PC-9 (cell line): ENCODE data around the gene DNAJB6. TPM values are rescaled to one million over a fixed set of nuclear protein-coding genes. Genes with fewer than 3 reads are reported as not detected.

ENCODE experiments used
- BruUV-seq: library from RNA; stranded (reverse); fragments of 400-500 nt; replicated peaks from 2 replicates; lab custom pipeline; 2021; lab: Mats Ljungman, UMichigan
- CTCF ChIA-PET: fragments of 300-600 bp; sonication (Branson Sonifier 250); formaldehyde crosslinking; loops from one replicate; lab custom pipeline; 2022; ENCODE audit warnings: antibody characterized with exemption; lab: Charles Lee
- POLR2A ChIA-PET: fragments of 300-600 bp; sonication (Branson Sonifier 250); formaldehyde crosslinking; loops from one replicate; lab custom pipeline; 2022; ENCODE audit warnings: antibody characterized with exemption; ENCODE audit not compliant: unreplicated experiment; lab: Charles Lee
- DNase-seq, 2 experiments: peaks; one replicate each; pipeline versions ENCODE4 v3.0.0 to v3.0.0-alpha.2; 2015 to 2022; ENCODE audit warnings: mixed read lengths in 1 of 2
- H2AFZ ChIP-seq: fragments of 200-600 bp; sonication (generic); 2 replicates; pipeline ENCODE4 v1.8.1; 2017; ENCODE audit warnings: antibody characterized with exemption
- H3F3A ChIP-seq: fragments of 200-600 bp; sonication (generic); 2 replicates; pipeline ENCODE4 v1.8.1; 2017; ENCODE audit warnings: antibody characterized with exemption, mild to moderate bottlenecking, low read depth; ENCODE audit not compliant: insufficient read depth
- H3K27ac ChIP-seq: fragments of 200-600 bp; sonication (generic); 2 replicates; pipeline ENCODE4 v1.6.1; 2016; ENCODE audit warnings: mixed run types
- H3K27me3 ChIP-seq: fragments of 200-600 bp; sonication (generic); 2 replicates; pipeline ENCODE4 v1.6.1; 2016; ENCODE audit warnings: low read depth, mixed run types; ENCODE audit not compliant: insufficient read depth
- H3K36me3 ChIP-seq: fragments of 200-600 bp; sonication (generic); 2 replicates; pipeline ENCODE4 v1.6.1; 2016; ENCODE audit warnings: low read depth, mixed run types
- H3K4me1 ChIP-seq: fragments of 200-600 bp; sonication (generic); replicated peaks from 2 replicates; pipeline ENCODE4 v1.6.1; 2016; ENCODE audit warnings: mixed run types; ENCODE audit not compliant: insufficient read depth
- H3K4me2 ChIP-seq: fragments of 200-600 bp; sonication (generic); 2 replicates; pipeline ENCODE4 v1.6.1; 2017; ENCODE audit warnings: mixed run types
- H3K4me3 ChIP-seq: fragments of 200-600 bp; sonication (generic); 2 replicates; pipeline ENCODE4 v1.6.1; 2016; ENCODE audit warnings: mixed run types
- H3K79me2 ChIP-seq: fragments of 200-600 bp; sonication (generic); 2 replicates; pipeline ENCODE4 v1.6.1; 2017; ENCODE audit warnings: low read depth, mixed run types
- H3K9me2 ChIP-seq: fragments of 200-600 bp; sonication (generic); 2 replicates; pipeline ENCODE4 v1.8.1; 2017; ENCODE audit warnings: mild to moderate bottlenecking; ENCODE audit not compliant: insufficient read depth
- H3K9me3 ChIP-seq: fragments of 200-600 bp; sonication (generic); 2 replicates; pipeline ENCODE4 v1.8.1; 2016; ENCODE audit warnings: low read depth; ENCODE audit not compliant: insufficient read depth
- H4K20me1 ChIP-seq: fragments of 200-600 bp; sonication (generic); 2 replicates; pipeline ENCODE4 v1.8.1; 2017; ENCODE audit not compliant: insufficient read depth
- CTCF ChIP-seq: fragments of 200-600 bp; sonication (generic); conservative IDR thresholded peaks from 2 replicates; pipeline ENCODE4 v1.6.1; 2017; ENCODE audit warnings: mixed run types, antibody characterized with exemption, mild to moderate bottlenecking, moderate library complexity
- EZH2 ChIP-seq: fragments of 200-600 bp; sonication (generic); IDR thresholded peaks from 2 replicates; pipeline ENCODE4 v1.8.0; 2017; ENCODE audit warnings: antibody characterized with exemption, low read depth
- intact Hi-C: fragments of 100-400 bp; cut with micrococcal nuclease; formaldehyde crosslinking; loops from one replicate; pipeline ENCODE4 v1.10.0; 2022; ENCODE audit not compliant: unreplicated experiment
- total RNA-seq: library from RNA; stranded (reverse); gene quantifications from 2 replicates; pipeline ENCODE4 v1.2.3, GENCODE V29; 2021

The DNAJB6 gene
- total RNA-seq, 1 experiment from 2014 or later: 182 TPM

GRCh38 chr7:157423886-157424565 lies 87.2 kb downstream of the DNAJB6 start:
- BruUV-seq: no TSS peak
- TF ChIP-seq EZH2: no peak
- H3K27ac ChIP-seq: no peak overlapping the region
- no peaks in the 10 kb centered on the region for H3K36me3 ChIP-seq
- no peak for DNase-seq
- CTCF ChIA-PET: no interaction called here
- H2AFZ ChIP-seq: no peak overlapping the region
- peaks cover 10% of the 10 kb centered on the region; the same call in 1 of the 2 replicates for H4K20me1 ChIP-seq
- no peaks in the 10 kb centered on the region for H3K27me3 ChIP-seq
- H3K9me3 ChIP-seq: no peaks in the 10 kb centered on the region
- H3K9me2 ChIP-seq: no peaks in the 10 kb centered on the region
- H3K4me1 ChIP-seq: no peaks in the 10 kb centered on the region
- POLR2A ChIA-PET: no interaction called here
- intact Hi-C loops: no loop called here
- peaks cover 8% of the 10 kb centered on the region; the same call in 1 of the 2 replicates for H3F3A ChIP-seq
- no peaks in the 10 kb centered on the region for H3K79me2 ChIP-seq
- no peak overlapping the region for H3K4me2 ChIP-seq
- no peak overlapping the region for H3K4me3 ChIP-seq

- ChIA-PET POLR2A (no interaction called here), CTCF (no interaction called here)
- H3K27ac ChIP-seq: no peak overlapping the region
- H3K79me2 ChIP-seq: no peaks in the 10 kb centered on the region
- H3K9me2 ChIP-seq: no peaks in the 10 kb centered on the region
- no peak overlapping the region for H3K4me3 ChIP-seq
- no peaks in the 10 kb centered on the region for H3K27me3 ChIP-seq
- no peaks in the 10 kb centered on the region for H3K4me1 ChIP-seq
- no peaks in the 10 kb centered on the region for H3K36me3 ChIP-seq
- H2AFZ ChIP-seq: no peak overlapping the region
- peaks cover 10% of the 10 kb centered on the region; the same call in 1 of the 2 replicates for H4K20me1 ChIP-seq
- intact Hi-C loops: no loop called here
- no peak overlapping the region for H3K4me2 ChIP-seq
- no peak for DNase-seq
- TF ChIP-seq EZH2: no peak
- no peak for TF ChIP-seq CTCF
- peaks cover 3% of the 10 kb centered on the region; the same call in 1 of the 2 replicates for H3F3A ChIP-seq
- no peaks in the 10 kb centered on the region for H3K9me3 ChIP-seq
- BruUV-seq: no TSS peak
Measured at GRCh38 chr7:157425137-157425731, 88.4 kb downstream of the DNAJB6 start.

- ChIA-PET CTCF (no interaction called here), POLR2A (no interaction called here)
- H3K9me2 ChIP-seq: no peaks in the 10 kb centered on the region
Measured at GRCh38 chr7:157425761-157426160, 89.0 kb downstream of the DNAJB6 start.

More at GRCh38 chr7:157425761-157426160, 89.0 kb downstream of the DNAJB6 start:
- Histone ChIP-seq H3K4me3 (no peak overlapping the region), H3K79me2 (no peaks in the 10 kb centered on the region), H3K36me3 (no peaks in the 10 kb centered on the region), H3K27ac (no peak overlapping the region), H3F3A (no peaks in the 10 kb centered on the region), H3K9me3 (no peaks in the 10 kb centered on the region), H3K4me1 (no peaks in the 10 kb centered on the region), H3K27me3 (no peaks in the 10 kb centered on the region), H2AFZ (no peak overlapping the region), H4K20me1 (peaks cover 10% of the 10 kb centered on the region; the same call in 1 of the 2 replicates), H3K4me2 (no peak overlapping the region)
- DNase-seq: no peak
- TF ChIP-seq CTCF (no peak), EZH2 (no peak)
- intact Hi-C loops: no loop called here
- BruUV-seq: no TSS peak
